Measurements from ENCODE around the gene PPM1A.
A peak's percentile ranks its signal among the peaks of the same experiment; 100 is the strongest.

The PPM1A gene

DNA sequence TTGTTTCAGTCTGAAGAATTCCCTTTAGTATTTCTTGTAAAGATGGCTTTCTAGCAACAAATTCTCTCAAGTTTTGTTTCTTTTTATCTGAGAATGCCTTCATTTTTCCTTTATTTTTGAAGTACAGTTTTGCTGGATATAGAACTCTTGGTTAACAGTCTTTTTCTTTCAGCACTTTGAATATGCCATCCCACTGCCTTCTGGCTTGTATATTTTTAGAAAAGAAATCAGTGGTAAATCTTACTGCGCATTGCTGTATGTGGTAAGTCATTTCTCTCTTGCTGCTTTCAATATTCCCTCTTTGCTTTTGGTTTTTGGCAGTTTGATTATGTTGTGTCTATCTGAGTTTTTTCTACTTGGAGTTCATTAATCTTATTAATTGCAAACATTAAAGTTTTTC, 16.8 kb upstream of the PPM1A start:
- no peak for DNase-seq (ENCODE audit: insufficient read length)
- TF ChIP-seq TAF1 (IDR thresholded peaks at IDR 0.05; ENCODE audit: borderline replicate concordance, low read depth, low read length) (no peak), POLR2AphosphoS5 (IDR thresholded peaks at IDR 0.05; ENCODE audit: low read depth, low read length) (no peak)
- FAIRE-seq, result no peak

GRCh38 chr14:60233251-60233650, 15.8 kb upstream of the PPM1A start:
- FAIRE-seq, result no peak
- DNase-seq (ENCODE audit: insufficient read length), result no peak
- TF ChIP-seq POLR2A (IDR thresholded peaks at IDR 0.05; ENCODE audit: low read depth, low read length), result no peak
- no peak for TF ChIP-seq TAF1 (IDR thresholded peaks at IDR 0.05; ENCODE audit: borderline replicate concordance, low read depth, low read length)
- no peak for TF ChIP-seq POLR2AphosphoS5 (IDR thresholded peaks at IDR 0.05; ENCODE audit: low read depth, low read length)

DNA sequence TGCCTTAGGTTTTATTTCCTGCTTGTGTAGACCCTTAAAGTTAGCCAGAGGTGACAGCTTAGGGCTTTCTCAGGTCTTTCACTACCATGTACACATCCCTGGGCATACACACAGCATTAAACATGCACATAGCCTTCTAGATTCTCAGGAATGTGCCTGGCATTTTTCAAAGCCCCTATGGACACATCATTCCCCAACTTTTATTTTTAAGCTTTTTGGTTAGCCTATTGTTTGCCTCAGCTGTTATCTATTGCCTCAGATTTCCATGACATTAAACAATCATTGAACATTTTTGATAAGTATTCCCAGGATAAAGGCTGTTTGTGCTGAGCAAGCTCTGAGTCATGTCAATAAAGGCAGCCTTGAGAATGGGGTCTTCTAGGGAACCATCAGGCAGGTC, 15.1 kb upstream of the PPM1A start:
- no peak for FAIRE-seq
- DNase-seq (ENCODE audit: insufficient read length), result no peak
- TF ChIP-seq POLR2A (IDR thresholded peaks at IDR 0.05; ENCODE audit: low read depth, low read length) (no peak), TAF1 (IDR thresholded peaks at IDR 0.05; ENCODE audit: borderline replicate concordance, low read depth, low read length) (no peak), POLR2AphosphoS5 (IDR thresholded peaks at IDR 0.05; ENCODE audit: low read depth, low read length) (no peak)

DNA sequence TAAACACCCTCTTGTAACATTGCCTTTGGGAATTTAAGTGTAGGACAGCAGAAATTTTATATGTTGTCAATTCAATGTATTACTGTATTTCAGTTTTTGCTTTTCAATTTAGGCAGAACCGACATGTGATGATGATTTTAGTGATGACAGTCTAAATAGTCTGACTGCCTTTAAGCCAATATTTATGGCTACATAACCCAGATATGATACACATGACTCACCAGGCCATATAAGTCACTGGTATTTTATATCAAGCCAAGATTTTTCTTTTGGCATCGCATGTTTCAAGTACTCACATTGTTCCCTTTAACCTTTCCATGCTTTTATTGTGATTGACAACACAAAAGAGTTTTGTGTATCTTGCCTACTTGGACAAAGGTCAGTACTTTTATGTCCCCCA, 13.6 kb upstream of the PPM1A start:
- DNase-seq (ENCODE audit: insufficient read length), result no peak
- FAIRE-seq, result no peak

DNA sequence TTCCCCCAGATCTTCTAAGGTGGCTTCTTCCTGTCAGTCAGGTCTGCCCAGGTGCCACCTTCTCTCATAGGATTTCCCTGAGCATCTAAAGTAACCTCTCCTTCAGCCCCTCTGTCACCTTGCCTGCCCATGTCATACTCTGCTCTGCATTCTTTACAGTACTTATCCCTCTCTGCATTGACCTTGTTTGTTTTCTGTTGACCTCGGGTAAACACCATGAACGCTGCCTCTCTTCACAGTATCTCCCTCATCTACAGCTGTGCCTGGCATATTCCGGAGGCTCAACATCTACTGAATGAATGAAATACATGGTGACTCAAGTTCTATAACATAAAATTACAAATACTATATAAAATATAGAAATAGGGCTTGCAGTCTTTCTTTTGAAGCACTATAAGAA, 10.1 kb upstream of the PPM1A start:
- FAIRE-seq (no peak), DNase-seq (ENCODE audit: insufficient read length) (no peak)
- TF ChIP-seq TAF1 (IDR thresholded peaks at IDR 0.05; ENCODE audit: borderline replicate concordance, low read depth, low read length), result no peak
- TF ChIP-seq POLR2AphosphoS5 (IDR thresholded peaks at IDR 0.05; ENCODE audit: low read depth, low read length), result no peak
- TF ChIP-seq POLR2A (IDR thresholded peaks at IDR 0.05; ENCODE audit: low read depth, low read length), result no peak

More for the DNA sequence above, 13.6 kb upstream of the PPM1A start:
- no peak for TF ChIP-seq TAF1 (IDR thresholded peaks at IDR 0.05; ENCODE audit: borderline replicate concordance, low read depth, low read length)
- no peak for TF ChIP-seq POLR2A (IDR thresholded peaks at IDR 0.05; ENCODE audit: low read depth, low read length)
- TF ChIP-seq POLR2AphosphoS5 (IDR thresholded peaks at IDR 0.05; ENCODE audit: low read depth, low read length), result no peak

- TF ChIP-seq TAF1 (IDR thresholded peaks at IDR 0.05; ENCODE audit: borderline replicate concordance, low read depth, low read length) (no peak), POLR2A (IDR thresholded peaks at IDR 0.05; ENCODE audit: low read depth, low read length) (no peak), POLR2AphosphoS5 (IDR thresholded peaks at IDR 0.05; ENCODE audit: low read depth, low read length) (no peak)
- DNase-seq (ENCODE audit: insufficient read length) (no peak), FAIRE-seq (no peak)
Measured at GRCh38 chr14:60240139-60240856, 8.7 kb upstream of the PPM1A start.

DNA sequence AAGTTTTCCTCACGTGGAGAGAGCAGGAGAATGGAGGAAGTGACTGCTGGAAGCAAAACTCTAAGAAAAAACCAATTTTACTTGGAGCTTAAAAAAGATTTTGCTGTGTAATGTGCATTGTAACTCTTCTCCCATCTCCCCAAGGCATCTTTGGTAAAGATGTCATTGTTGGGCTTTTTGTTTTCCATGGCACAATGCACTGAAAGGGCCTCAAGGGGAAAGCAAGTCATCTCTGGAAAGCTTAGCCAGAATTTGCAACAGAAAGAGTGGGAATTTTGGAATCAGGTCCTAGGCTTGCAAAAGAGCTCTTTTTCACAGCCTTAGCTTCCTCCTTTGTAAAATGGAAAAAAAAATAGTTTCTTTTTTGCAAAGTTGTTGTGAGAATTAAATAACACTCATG, 7.9 kb upstream of the PPM1A start:
- DNase-seq (ENCODE audit: insufficient read length), result no peak
- no peak for FAIRE-seq
- TF ChIP-seq POLR2A (IDR thresholded peaks at IDR 0.05; ENCODE audit: low read depth, low read length), result no peak
- no peak for TF ChIP-seq POLR2AphosphoS5 (IDR thresholded peaks at IDR 0.05; ENCODE audit: low read depth, low read length)
- no peak for TF ChIP-seq TAF1 (IDR thresholded peaks at IDR 0.05; ENCODE audit: borderline replicate concordance, low read depth, low read length)

DNA sequence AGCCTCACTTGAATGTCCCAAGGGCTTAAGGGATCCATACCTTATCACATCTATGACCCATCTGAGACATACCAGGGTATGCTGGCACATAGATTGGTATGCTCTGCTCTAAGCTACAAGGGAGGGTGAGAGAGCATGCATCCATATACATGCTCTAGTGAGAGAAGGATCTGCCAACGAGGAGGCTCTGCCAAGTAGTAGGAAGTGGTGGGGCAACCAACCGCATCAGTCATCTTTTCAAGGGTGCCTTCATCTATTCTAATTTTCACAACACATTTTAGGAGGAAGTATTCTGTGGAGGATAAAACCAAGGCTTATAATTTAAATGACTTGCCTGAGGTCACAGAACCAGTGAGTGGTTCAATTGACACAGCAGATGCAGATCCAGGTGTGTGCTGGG, 6.6 kb upstream of the PPM1A start:
- TF ChIP-seq POLR2AphosphoS5 (IDR thresholded peaks at IDR 0.05; ENCODE audit: low read depth, low read length) (no peak), TAF1 (IDR thresholded peaks at IDR 0.05; ENCODE audit: borderline replicate concordance, low read depth, low read length) (no peak), POLR2A (IDR thresholded peaks at IDR 0.05; ENCODE audit: low read depth, low read length) (no peak)
- DNase-seq (ENCODE audit: insufficient read length) (no peak), FAIRE-seq (no peak)

- DNase-seq (ENCODE audit: insufficient read length) (no peak), FAIRE-seq (peak; percentile 83)
- TF ChIP-seq POLR2AphosphoS5 (IDR thresholded peaks at IDR 0.05; ENCODE audit: low read depth, low read length) (no peak), TAF1 (IDR thresholded peaks at IDR 0.05; ENCODE audit: borderline replicate concordance, low read depth, low read length) (no peak), POLR2A (IDR thresholded peaks at IDR 0.05; ENCODE audit: low read depth, low read length) (no peak)
Measured at GRCh38 chr14:60245380-60246177, 3.4 kb upstream of the PPM1A start.

DNA sequence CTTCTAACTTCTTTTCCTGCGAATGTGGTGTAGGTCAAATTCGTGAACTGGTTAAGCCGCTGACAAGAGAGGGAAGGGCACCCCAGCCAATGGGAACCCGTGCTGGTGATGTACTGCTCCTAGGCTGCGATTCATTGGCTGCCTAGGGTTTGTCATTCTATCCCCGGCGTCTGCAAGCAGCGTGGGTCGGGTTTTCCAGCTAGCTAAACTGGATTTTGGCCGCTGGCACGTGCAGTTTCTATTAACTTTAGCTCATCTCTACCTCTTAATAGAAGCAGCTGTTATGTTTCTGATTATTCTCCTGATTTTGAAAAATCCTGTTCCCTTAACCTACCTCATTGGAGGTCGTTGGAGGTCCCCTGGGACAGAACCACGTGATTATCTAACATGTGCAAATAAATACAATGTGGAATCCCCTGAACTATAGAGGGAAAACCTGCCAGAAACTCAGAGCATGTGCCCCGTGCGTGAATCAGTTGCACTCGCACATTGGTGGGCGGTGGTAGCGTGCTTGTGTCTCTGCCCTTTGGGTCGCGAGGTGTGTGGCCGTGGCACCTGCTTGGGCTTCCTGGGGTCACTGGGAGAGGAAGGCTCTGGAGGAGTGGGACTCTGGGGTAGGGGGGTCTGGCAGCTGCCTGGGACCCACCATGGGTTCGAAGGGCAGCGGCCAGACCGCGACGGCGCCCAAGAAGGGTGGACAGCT, 876 bp upstream of the PPM1A start:
- DNase-seq (ENCODE audit: insufficient read length) (peak; percentile 60), FAIRE-seq (peak; percentile 93)
- TF ChIP-seq POLR2AphosphoS5 (IDR thresholded peaks at IDR 0.05; ENCODE audit: low read depth, low read length) (peak; percentile 80), TAF1 (IDR thresholded peaks at IDR 0.05; ENCODE audit: borderline replicate concordance, low read depth, low read length) (0 out of 2 replicates have a peak, but pooled peaks have one; percentile 41), POLR2A (IDR thresholded peaks at IDR 0.05; ENCODE audit: low read depth, low read length) (peak; percentile 72; the same call in 1 of the 2 replicates)
